Epithelial cell of proximal tubule (primary cell): ENCODE measurements around the gene CUBN. TPM values are rescaled to one million over a fixed set of nuclear protein-coding genes. Genes with fewer than 3 reads are reported as not detected.

Experiments used
- DNase-seq: peaks from one replicate; pipeline ENCODE4 v3.0.0-alpha.2; 2011; ENCODE audit warnings: low read depth
- H3K4me3 ChIP-seq: 2 replicates; pipeline ENCODE4 v1.5.1; 2011; ENCODE audit warnings: low read depth, mild to moderate bottlenecking, low read length
- CTCF ChIP-seq: conservative IDR thresholded peaks from 2 replicates; pipeline ENCODE4 v1.5.1; 2012; ENCODE audit warnings: low read depth, mild to moderate bottlenecking, low read length
- total RNA-seq: library from RNA; depleted of rRNA; stranded (reverse); fragments of >200 nt; gene quantifications from 2 replicates; pipeline ENCODE4 v1.2.3, GENCODE V29; 2015

The CUBN gene
- total RNA-seq, 1 donor from 2014 or later = 0.17 TPM

- DNase-seq = no peak
- no peak for TF ChIP-seq CTCF
- H3K4me3 ChIP-seq = no peak overlapping the region
These were observed 202.1 kb downstream of the CUBN start for GRCh38 chr10:16927546-16927945.

DNA sequence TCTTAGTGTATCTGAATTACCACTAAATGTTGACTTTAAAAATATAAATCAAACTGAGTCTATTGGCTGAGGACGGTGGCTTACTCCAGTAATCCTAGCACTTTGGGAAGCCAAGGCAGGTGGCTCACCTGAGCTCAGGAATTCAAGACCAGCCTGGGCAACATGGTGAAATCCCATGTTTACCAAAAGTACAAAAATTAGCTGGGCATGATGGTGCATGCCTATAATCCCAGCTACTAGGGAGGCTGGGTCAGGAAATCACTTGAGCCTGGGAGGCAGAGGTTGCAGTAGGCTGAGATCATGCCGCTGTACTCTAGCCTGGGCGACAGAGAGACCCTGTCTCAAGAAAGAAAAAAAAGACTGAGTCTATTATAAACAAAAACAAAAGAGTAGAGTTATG is 205.9 kb downstream of the CUBN start:
- H3K4me3 ChIP-seq = no peak overlapping the region
- DNase-seq = no peak
- no peak for TF ChIP-seq CTCF

DNA sequence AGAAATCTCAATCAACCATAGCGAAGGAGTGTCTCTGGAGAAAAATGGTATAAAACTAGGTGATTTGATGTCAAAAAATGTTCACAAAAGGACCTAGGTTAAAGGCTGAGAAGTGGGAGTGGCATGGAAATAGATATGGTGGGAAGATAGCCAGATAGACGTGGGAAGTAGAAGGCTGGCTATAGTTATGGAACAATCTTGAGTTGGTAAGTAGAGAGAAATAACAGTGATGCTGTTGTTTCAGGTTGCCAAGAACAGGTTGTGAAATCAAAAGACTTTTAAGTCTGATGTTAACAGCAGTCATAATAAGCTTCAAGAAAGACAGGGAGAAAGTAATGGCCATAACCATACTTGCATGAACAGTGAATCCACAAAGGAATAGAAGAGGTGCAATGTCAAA is 206.3 kb downstream of the CUBN start:
- TF ChIP-seq CTCF = no peak
- no peak for DNase-seq
- H3K4me3 ChIP-seq = no peak overlapping the region

GRCh38 chr10:16919121-16919982 is 210.3 kb downstream of the CUBN start:
- H3K4me3 ChIP-seq = no peak overlapping the region
- TF ChIP-seq CTCF = no peak
- no peak for DNase-seq

GRCh38 chr10:16916496-16916895 is 213.1 kb downstream of the CUBN start:
- no peak for DNase-seq
- no peak overlapping the region for H3K4me3 ChIP-seq
- TF ChIP-seq CTCF = no peak

GRCh38 chr10:16915300-16915699 is 214.3 kb downstream of the CUBN start:
- TF ChIP-seq CTCF = peak; percentile 15
- DNase-seq = no peak
- no peak overlapping the region for H3K4me3 ChIP-seq

DNA sequence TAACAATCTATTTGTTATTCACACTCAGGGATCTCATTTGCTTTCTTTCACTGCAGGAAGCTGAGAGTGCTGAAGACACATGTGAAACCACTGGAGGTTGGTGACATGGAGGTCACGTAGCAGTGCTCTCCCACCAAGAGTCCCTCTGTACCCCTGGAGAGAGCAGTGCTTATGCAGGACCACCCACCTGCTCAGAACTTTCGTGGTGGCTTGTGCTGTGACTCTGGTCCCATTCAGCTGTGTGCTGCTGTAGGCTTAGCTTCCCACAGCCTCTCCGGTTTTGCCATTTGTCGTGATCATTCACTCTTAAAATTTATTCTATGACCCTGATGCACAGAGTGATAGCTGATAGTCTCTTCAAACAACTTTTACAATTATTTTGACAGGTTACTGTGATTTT is 216.3 kb downstream of the CUBN start:
- H3K4me3 ChIP-seq = no peak overlapping the region
- DNase-seq = no peak
- TF ChIP-seq CTCF = no peak
